PC-3 (cell line): Measurements from ENCODE around the gene TARDBP. TPM values are rescaled to one million over a fixed set of nuclear protein-coding genes. Genes with fewer than 3 reads are reported as not detected.
"Not testable (repeated sequence)": the region's sequence is repeated elsewhere in the genome, so short reads cannot be mapped to it uniquely, and the experiment has no call there.

Experiments used
- ATAC-seq: fragments of 200-7000 bp; cut with Tn5 transposase; 2 replicates; pipeline ENCODE4 v1.9.1; 2020; ENCODE audit warnings: mild to moderate bottlenecking, moderate library complexity
- BruUV-seq: library from RNA; stranded (reverse); fragments of 400-500 nt; replicated peaks from 2 replicates; lab custom pipeline; 2021; lab: Mats Ljungman, UMichigan
- CTCF ChIA-PET: fragments of 300-600 bp; sonication (Branson Sonifier 250); formaldehyde crosslinking; loops from one replicate; lab custom pipeline; 2022; ENCODE audit warnings: antibody characterized with exemption; lab: Charles Lee
- POLR2A ChIA-PET: fragments of 300-600 bp; sonication (Branson Sonifier 250); formaldehyde crosslinking; loops from one replicate; lab custom pipeline; 2022; ENCODE audit warnings: antibody characterized with exemption; ENCODE audit not compliant: unreplicated experiment; lab: Charles Lee
- DNase-seq: peaks from one replicate; pipeline ENCODE4 v3.0.0-alpha.2; 2015
- H2AFZ ChIP-seq: fragments of 300-600 bp; sonication (generic); 2 replicates; pipeline ENCODE4 v1.6.0; 2016; ENCODE audit warnings: antibody characterized with exemption, low read length
- H3F3A ChIP-seq: fragments of 300-600 bp; sonication (generic); one replicate; pipeline ENCODE4 v1.6.0; 2017; ENCODE audit warnings: antibody characterized with exemption, low read length, control low read depth, mild to moderate bottlenecking; ENCODE audit not compliant: unreplicated experiment
- H3K27ac ChIP-seq: fragments of 300-600 bp; sonication (generic); 2 replicates; pipeline ENCODE4 v1.5.1; 2016; ENCODE audit warnings: mild to moderate bottlenecking, low read length
- H3K27me3 ChIP-seq: fragments of 300-600 bp; sonication (generic); 2 replicates; pipeline ENCODE4 v1.6.1; 2016; ENCODE audit warnings: low read length, mixed read lengths
- H3K36me3 ChIP-seq: fragments of 300-600 bp; sonication (generic); 2 replicates; pipeline ENCODE4 v1.6.1; 2016; ENCODE audit warnings: low read depth, mixed run types, low read length, mixed read lengths
- H3K4me1 ChIP-seq: fragments of 300-600 bp; sonication (generic); 2 replicates; pipeline ENCODE4 v1.5.1; 2016; ENCODE audit warnings: low read length; ENCODE audit not compliant: insufficient read depth
- H3K4me2 ChIP-seq: fragments of 300-600 bp; sonication (generic); 2 replicates; pipeline ENCODE4 v1.6.0; 2016; ENCODE audit warnings: low read length
- H3K4me3 ChIP-seq: fragments of 300-600 bp; sonication (generic); 2 replicates; pipeline ENCODE4 v1.5.1; 2016; ENCODE audit warnings: mild to moderate bottlenecking, low read length, mixed read lengths
- H3K79me2 ChIP-seq: fragments of 300-600 bp; sonication (generic); 2 replicates; pipeline ENCODE4 v1.6.1; 2017; ENCODE audit warnings: low read length, mixed read lengths
- H3K9ac ChIP-seq: fragments of 300-600 bp; sonication (generic); 2 replicates; pipeline ENCODE4 v1.6.0; 2016; ENCODE audit warnings: mild to moderate bottlenecking, low read length
- H3K9me2 ChIP-seq: fragments of 300-600 bp; sonication (generic); replicated peaks from 2 replicates; pipeline ENCODE4 v1.6.1; 2016; ENCODE audit warnings: mixed run types, low read length, mixed read lengths
- H3K9me3 ChIP-seq: fragments of 300-600 bp; sonication (generic); 2 replicates; pipeline ENCODE4 v1.6.1; 2016; ENCODE audit warnings: low read length, mixed read lengths
- H4K20me1 ChIP-seq: fragments of 300-600 bp; sonication (generic); 2 replicates; pipeline ENCODE4 v1.6.1; 2016; ENCODE audit warnings: low read length, mixed read lengths
- CTCF ChIP-seq: fragments of 300-600 bp; sonication (generic); conservative IDR thresholded peaks from 2 replicates; pipeline ENCODE4 v1.5.1; 2017; ENCODE audit warnings: antibody characterized with exemption, low read depth, mild to moderate bottlenecking, low read length
- EZH2 ChIP-seq: fragments of 300-600 bp; sonication (generic); IDR thresholded peaks from one replicate; pipeline ENCODE4 v1.6.1; 2017; ENCODE audit warnings: antibody characterized with exemption, mild to moderate bottlenecking, low read length; ENCODE audit not compliant: unreplicated experiment
- EZH2phosphoT487 ChIP-seq: fragments of 300-600 bp; sonication (generic); IDR thresholded peaks from 2 replicates; pipeline ENCODE4 v1.6.1; 2018; ENCODE audit warnings: mild to moderate bottlenecking, antibody characterized with exemption, low read length, borderline replicate concordance
- intact Hi-C: fragments of 100-400 bp; cut with micrococcal nuclease; formaldehyde crosslinking; loops from 2 replicates; pipeline ENCODE4 v1.9.0; 2023
- total RNA-seq: library from RNA; depleted of rRNA; stranded (reverse); fragments of >200 nt; gene quantifications from 2 replicates; pipeline ENCODE4 v1.2.3, GENCODE V29; 2014

The TARDBP gene
- total RNA-seq, 1 experiment from 2014 or later: 78.5 TPM

- TF ChIP-seq CTCF (no peak), EZH2phosphoT487 (no peak), EZH2 (no peak)
- no peaks in the 10 kb centered on the region for H3K9me3 ChIP-seq
- H3K4me1 ChIP-seq: no peaks in the 10 kb centered on the region
- no peak overlapping the region for H3K9ac ChIP-seq
- ChIA-PET POLR2A (no interaction called here), CTCF (no interaction called here)
- H3K27ac ChIP-seq: no peak overlapping the region
- no TSS peak for BruUV-seq
- no peak overlapping the region for H3K4me2 ChIP-seq
- no peak overlapping the region for H2AFZ ChIP-seq
- H3K27me3 ChIP-seq: no peaks in the 10 kb centered on the region
- H3F3A ChIP-seq: no peaks in the 10 kb centered on the region
- H3K9me2 ChIP-seq: no peaks in the 10 kb centered on the region
- no peaks in the 10 kb centered on the region for H3K36me3 ChIP-seq
- ATAC-seq (no peak), DNase-seq (no peak)
- no peaks in the 10 kb centered on the region for H3K79me2 ChIP-seq
- no peaks in the 10 kb centered on the region for H4K20me1 ChIP-seq
- intact Hi-C loops: no loop called here
- H3K4me3 ChIP-seq: no peak overlapping the region
Observed at GRCh38 chr1:10996100-10996499, 16.4 kb upstream of the TARDBP start.

GRCh38 chr1:11000526-11000925, 11.9 kb upstream of the TARDBP start:
- DNase-seq: no peak
- Histone ChIP-seq H3F3A (no peaks in the 10 kb centered on the region), H3K9me2 (no peaks in the 10 kb centered on the region), H3K9ac (no peak overlapping the region), H3K4me1 (no peaks in the 10 kb centered on the region), H3K4me2 (no peak overlapping the region), H3K9me3 (no peaks in the 10 kb centered on the region), H3K36me3 (no peaks in the 10 kb centered on the region), H3K27me3 (no peaks in the 10 kb centered on the region), H3K79me2 (no peaks in the 10 kb centered on the region), H2AFZ (no peak overlapping the region), H4K20me1 (no peaks in the 10 kb centered on the region), H3K4me3 (no peak overlapping the region), H3K27ac (no peak overlapping the region)
- POLR2A ChIA-PET: no interaction called here
- CTCF ChIA-PET: no interaction called here
- TF ChIP-seq CTCF (no peak), EZH2 (no peak), EZH2phosphoT487 (no peak)
- ATAC-seq: no peak
- BruUV-seq: no TSS peak
- intact Hi-C loops: no loop called here

GRCh38 chr1:11013160-11013531, 692 bp downstream of the TARDBP start:
- DNase-seq (peak; percentile 25), ATAC-seq (no peak; the same call in 1 of the 2 replicates)
- Histone ChIP-seq H2AFZ (peak overlapping the region; percentile 84), H3K36me3 (peaks cover 41% of the 10 kb centered on the region), H3K9me3 (no peaks in the 10 kb centered on the region), H3K27ac (peak overlapping the region; percentile 81; the same call in 1 of the 2 replicates), H3K9ac (peak overlapping the region; percentile 99), H3K27me3 (no peaks in the 10 kb centered on the region), H3K9me2 (no peaks in the 10 kb centered on the region), H3K4me2 (peak overlapping the region; percentile 99), H3F3A (no peaks in the 10 kb centered on the region), H3K79me2 (peaks cover 48% of the 10 kb centered on the region), H4K20me1 (peaks cover 36% of the 10 kb centered on the region), H3K4me1 (peaks cover 15% of the 10 kb centered on the region), H3K4me3 (peak overlapping the region; percentile 95)
- BruUV-seq: no TSS peak
- ChIA-PET CTCF (no interaction called here), POLR2A (no interaction called here)
- no peak for TF ChIP-seq EZH2phosphoT487
- intact Hi-C loops: no loop called here

- H3K36me3 ChIP-seq: peaks cover 75% of the 10 kb centered on the region
- H3K27me3 ChIP-seq, H3K4me2 ChIP-seq, DNase-seq, H3K9me2 ChIP-seq, ATAC-seq, H3F3A ChIP-seq, CTCF ChIA-PET, H3K4me3 ChIP-seq, BruUV-seq, H3K9me3 ChIP-seq, H3K9ac ChIP-seq, intact Hi-C loops, H3K27ac ChIP-seq, POLR2A ChIA-PET, H3K4me1 ChIP-seq, H2AFZ ChIP-seq: not testable (repeated sequence)
- peaks cover 38% of the 10 kb centered on the region for H3K79me2 ChIP-seq
- H4K20me1 ChIP-seq: peaks cover 55% of the 10 kb centered on the region
Observed at GRCh38 chr1:11019358-11019757, 6.9 kb downstream of the TARDBP start.
